SK-N-SH treated with all-trans-retinoic acid at 6 μM for 48 hours (cell line): ENCODE results near the gene CNN1.

Source experiments
- ARNTL ChIP-seq: fragments of 450-650 bp; formaldehyde crosslinking; IDR thresholded peaks from 2 replicates; pipeline ENCODE4 v1.5.0; 2020; ENCODE audit warnings: low read depth, mild to moderate bottlenecking, moderate library complexity, borderline replicate concordance
- BACH2 ChIP-seq: fragments of 250-450 bp; sonication (Bioruptor Pico); IDR thresholded peaks from 2 replicates; pipeline ENCODE4 v1.9.0; 2021; ENCODE audit warnings: mild to moderate bottlenecking, borderline replicate concordance
- RARB ChIP-seq: fragments of 250-450 bp; sonication (Bioruptor Pico); IDR thresholded peaks from 2 replicates; pipeline ENCODE4 v1.8.0; 2021; ENCODE audit warnings: mild to moderate bottlenecking, moderate library complexity
- SNAI2 ChIP-seq: fragments of 250-450 bp; sonication (Bioruptor Pico); IDR thresholded peaks from 2 replicates; pipeline ENCODE4 v1.5.0; 2020; ENCODE audit warnings: mild to moderate bottlenecking, moderate library complexity
- ZC3H10 ChIP-seq: fragments of 250-450 bp; sonication (Bioruptor Pico); IDR thresholded peaks from 2 replicates; pipeline ENCODE4 v1.5.1; 2021; ENCODE audit warnings: mild to moderate bottlenecking, moderate library complexity
- ZFP3 ChIP-seq: fragments of 250-450 bp; sonication (Bioruptor Pico); IDR thresholded peaks from 2 replicates; pipeline ENCODE4 v1.5.0; 2020; ENCODE audit warnings: mild to moderate bottlenecking, moderate library complexity
- TF ChIP-seq, protein P1 (sequence below): fragments of 250-450 bp; sonication (Bioruptor Pico); IDR thresholded peaks from 2 replicates; pipeline ENCODE4 v1.8.0; 2020; ENCODE audit warnings: mild to moderate bottlenecking, moderate library complexity, borderline replicate concordance
- TF ChIP-seq, protein P2 (sequence below): fragments of 250-450 bp; sonication (Bioruptor Pico); IDR thresholded peaks from 2 replicates; pipeline ENCODE4 v1.5.1; 2020; ENCODE audit warnings: low read depth, mild to moderate bottlenecking, moderate library complexity
- TF ChIP-seq, protein P3 (sequence below): fragments of 250-450 bp; sonication (Bioruptor Pico); IDR thresholded peaks from 2 replicates; pipeline ENCODE4 v1.5.1; 2021; ENCODE audit warnings: mild to moderate bottlenecking, moderate library complexity

DNA sequence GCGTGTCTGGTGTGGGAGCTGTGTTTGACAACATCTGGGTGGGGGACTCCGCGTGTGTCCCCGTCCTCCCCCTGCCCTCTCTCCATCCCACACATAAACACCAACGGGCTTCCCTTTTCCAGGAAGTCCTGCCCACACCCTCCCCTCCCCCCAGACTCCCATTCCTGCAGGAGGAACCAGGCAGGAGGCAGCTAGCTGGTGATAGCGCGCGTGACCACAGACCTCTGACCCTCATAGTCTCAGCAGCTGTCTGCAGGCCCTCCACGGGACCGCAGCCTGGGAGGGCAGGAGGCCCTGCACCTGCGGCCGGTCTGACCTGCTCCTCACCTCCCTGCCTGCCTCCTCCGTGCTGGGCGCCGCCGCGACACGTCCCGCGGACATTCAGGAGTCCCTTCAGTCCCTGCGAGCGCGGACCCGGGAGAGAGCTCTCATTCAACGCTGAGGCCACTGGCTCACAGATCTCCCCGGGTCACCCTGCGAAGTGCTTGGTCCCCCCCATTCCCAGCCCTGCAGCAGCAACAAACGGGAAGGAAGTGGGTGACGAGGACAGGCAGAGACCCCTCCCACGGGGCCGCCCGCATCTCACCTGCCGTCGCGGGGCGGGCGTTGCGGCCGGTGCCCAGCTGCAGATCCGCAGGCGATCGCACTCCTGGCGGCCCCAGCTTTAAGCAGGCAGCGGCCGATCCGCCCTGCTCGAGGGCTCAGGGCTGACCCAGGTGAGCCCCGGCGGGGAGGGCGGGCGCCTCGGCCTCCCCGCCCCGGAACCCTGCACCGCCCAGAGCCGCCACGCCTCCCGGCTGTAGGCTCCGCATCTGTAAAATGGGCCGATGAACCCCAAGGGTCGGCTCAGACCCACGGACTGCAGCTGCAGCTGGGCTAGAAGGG is 39.8 kb downstream of the CNN1 start:
- TF ChIP-seq ZFP3: no peak
- no peak for TF ChIP-seq SNAI2 (CRISPR knock-in tag)
- TF ChIP-seq, protein P1, sequence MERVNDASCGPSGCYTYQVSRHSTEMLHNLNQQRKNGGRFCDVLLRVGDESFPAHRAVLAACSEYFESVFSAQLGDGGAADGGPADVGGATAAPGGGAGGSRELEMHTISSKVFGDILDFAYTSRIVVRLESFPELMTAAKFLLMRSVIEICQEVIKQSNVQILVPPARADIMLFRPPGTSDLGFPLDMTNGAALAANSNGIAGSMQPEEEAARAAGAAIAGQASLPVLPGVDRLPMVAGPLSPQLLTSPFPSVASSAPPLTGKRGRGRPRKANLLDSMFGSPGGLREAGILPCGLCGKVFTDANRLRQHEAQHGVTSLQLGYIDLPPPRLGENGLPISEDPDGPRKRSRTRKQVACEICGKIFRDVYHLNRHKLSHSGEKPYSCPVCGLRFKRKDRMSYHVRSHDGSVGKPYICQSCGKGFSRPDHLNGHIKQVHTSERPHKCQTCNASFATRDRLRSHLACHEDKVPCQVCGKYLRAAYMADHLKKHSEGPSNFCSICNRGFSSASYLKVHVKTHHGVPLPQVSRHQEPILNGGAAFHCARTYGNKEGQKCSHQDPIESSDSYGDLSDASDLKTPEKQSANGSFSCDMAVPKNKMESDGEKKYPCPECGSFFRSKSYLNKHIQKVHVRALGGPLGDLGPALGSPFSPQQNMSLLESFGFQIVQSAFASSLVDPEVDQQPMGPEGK (CRISPR knock-in tag): no peak
- TF ChIP-seq, protein P2, sequence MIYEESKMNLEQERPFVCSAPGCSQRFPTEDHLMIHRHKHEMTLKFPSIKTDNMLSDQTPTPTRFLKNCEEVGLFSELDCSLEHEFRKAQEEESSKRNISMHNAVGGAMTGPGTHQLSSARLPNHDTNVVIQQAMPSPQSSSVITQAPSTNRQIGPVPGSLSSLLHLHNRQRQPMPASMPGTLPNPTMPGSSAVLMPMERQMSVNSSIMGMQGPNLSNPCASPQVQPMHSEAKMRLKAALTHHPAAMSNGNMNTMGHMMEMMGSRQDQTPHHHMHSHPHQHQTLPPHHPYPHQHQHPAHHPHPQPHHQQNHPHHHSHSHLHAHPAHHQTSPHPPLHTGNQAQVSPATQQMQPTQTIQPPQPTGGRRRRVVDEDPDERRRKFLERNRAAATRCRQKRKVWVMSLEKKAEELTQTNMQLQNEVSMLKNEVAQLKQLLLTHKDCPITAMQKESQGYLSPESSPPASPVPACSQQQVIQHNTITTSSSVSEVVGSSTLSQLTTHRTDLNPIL: no peak
- no peak for TF ChIP-seq ZC3H10 (CRISPR knock-in tag)
- TF ChIP-seq ARNTL (CRISPR knock-in tag): no peak
- no peak for TF ChIP-seq BACH2 (CRISPR knock-in tag)
- TF ChIP-seq RARB (CRISPR knock-in tag): no peak
- TF ChIP-seq, protein P3, sequence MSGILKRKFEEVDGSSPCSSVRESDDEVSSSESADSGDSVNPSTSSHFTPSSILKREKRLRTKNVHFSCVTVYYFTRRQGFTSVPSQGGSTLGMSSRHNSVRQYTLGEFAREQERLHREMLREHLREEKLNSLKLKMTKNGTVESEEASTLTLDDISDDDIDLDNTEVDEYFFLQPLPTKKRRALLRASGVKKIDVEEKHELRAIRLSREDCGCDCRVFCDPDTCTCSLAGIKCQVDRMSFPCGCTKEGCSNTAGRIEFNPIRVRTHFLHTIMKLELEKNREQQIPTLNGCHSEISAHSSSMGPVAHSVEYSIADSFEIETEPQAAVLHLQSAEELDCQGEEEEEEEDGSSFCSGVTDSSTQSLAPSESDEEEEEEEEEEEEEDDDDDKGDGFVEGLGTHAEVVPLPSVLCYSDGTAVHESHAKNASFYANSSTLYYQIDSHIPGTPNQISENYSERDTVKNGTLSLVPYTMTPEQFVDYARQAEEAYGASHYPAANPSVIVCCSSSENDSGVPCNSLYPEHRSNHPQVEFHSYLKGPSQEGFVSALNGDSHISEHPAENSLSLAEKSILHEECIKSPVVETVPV (CRISPR knock-in tag): no peak
